SU-DHL-6 (cell line): ENCODE data around the gene MRPL4.

Experiments
- H2AFZ ChIP-seq: fragments of 200-600 bp; sonication (generic); 2 replicates; pipeline ENCODE4 v1.6.1; 2014; ENCODE audit warnings: low read depth, mild to moderate bottlenecking, moderate library complexity, mixed read lengths, antibody characterized with exemption, low read length; ENCODE audit not compliant: severe bottlenecking
- H3F3A ChIP-seq: fragments of 200-600 bp; shearing (Covaris generic); 2 replicates; pipeline ENCODE4 v1.6.0; 2016; ENCODE audit warnings: antibody characterized with exemption, mild to moderate bottlenecking; ENCODE audit not compliant: insufficient read depth
- H3K27ac ChIP-seq: fragments of 200-600 bp; sonication (generic); 2 replicates; pipeline ENCODE4 v1.5.1; 2016; ENCODE audit warnings: low read depth, mild to moderate bottlenecking, low read length, moderate library complexity, mixed read lengths
- H3K27me3 ChIP-seq: fragments of 200-600 bp; sonication (generic), shearing (Covaris generic); 2 replicates; pipeline ENCODE4 v1.6.0; 2014; ENCODE audit warnings: mild to moderate bottlenecking, low read length
- H3K36me3 ChIP-seq: fragments of 200-600 bp; sonication (generic); 2 replicates; pipeline ENCODE4 v1.6.1; 2014; ENCODE audit warnings: mild to moderate bottlenecking, low read length, mixed read lengths
- H3K4me2 ChIP-seq: fragments of 300-600, 200-600 bp; shearing (Covaris generic), sonication (generic); 2 replicates; pipeline ENCODE4 v1.6.0; 2014; ENCODE audit warnings: low read length, low read depth, mild to moderate bottlenecking; ENCODE audit not compliant: poor library complexity, severe bottlenecking
- H3K4me3 ChIP-seq: fragments of 200-600 bp; sonication (generic); 2 replicates; pipeline ENCODE4 v1.5.1; 2014; ENCODE audit warnings: antibody characterized with exemption, low read length, mild to moderate bottlenecking, mixed read lengths; ENCODE audit not compliant: insufficient read depth, poor library complexity, severe bottlenecking
- H3K79me2 ChIP-seq: fragments of 200-600 bp; sonication (generic); 2 replicates; pipeline ENCODE4 v1.6.1; 2014; ENCODE audit warnings: mild to moderate bottlenecking, low read length, moderate library complexity; ENCODE audit not compliant: insufficient read depth
- H3K9ac ChIP-seq: fragments of 200-600 bp; sonication (generic); 2 replicates; pipeline ENCODE4 v1.7.0; 2014; ENCODE audit warnings: mild to moderate bottlenecking, low read length
- H3K9me2 ChIP-seq: fragments of 200-600 bp; sonication (generic); replicated peaks from 2 replicates; pipeline ENCODE4 v1.6.1; 2014; ENCODE audit warnings: low read length; ENCODE audit not compliant: insufficient read depth
- H3K9me3 ChIP-seq: fragments of 200-600 bp; sonication (generic); 2 replicates; pipeline ENCODE4 v1.6.1; 2014; ENCODE audit warnings: low read length, mixed read lengths; ENCODE audit not compliant: insufficient read depth
- H4K20me1 ChIP-seq: fragments of 200-600 bp; sonication (generic); 2 replicates; pipeline ENCODE4 v1.6.1; 2014; ENCODE audit warnings: low read depth, mild to moderate bottlenecking, antibody characterized with exemption, low read length, moderate library complexity, mixed read lengths
- EZH2phosphoT487 ChIP-seq: fragments of 200-600 bp; sonication (generic), shearing (Covaris generic); conservative IDR thresholded peaks from 2 replicates; pipeline ENCODE4 v1.6.1; 2018; ENCODE audit warnings: mild to moderate bottlenecking, antibody characterized with exemption, low read length, moderate library complexity, mixed read lengths
- TF ChIP-seq, protein P1 (sequence below): fragments of 200-600 bp; sonication (generic); IDR thresholded peaks from one replicate; pipeline ENCODE4 v1.5.1; 2017; ENCODE audit warnings: antibody characterized with exemption, mild to moderate bottlenecking, low read length, moderate library complexity; ENCODE audit not compliant: insufficient read depth, poor library complexity, severe bottlenecking

The MRPL4 gene

GRCh38 chr19:10292789-10293636, 41.0 kb downstream of the MRPL4 start:
- Histone ChIP-seq H3K27me3 (no peaks in the 10 kb centered on the region), H2AFZ (no peak overlapping the region), H3K4me3 (no peak overlapping the region), H3K9me2 (no peaks in the 10 kb centered on the region), H3K27ac (no peak overlapping the region), H4K20me1 (no peaks in the 10 kb centered on the region), H3K9ac (no peak overlapping the region), H3K36me3 (no peaks in the 10 kb centered on the region), H3F3A (no peaks in the 10 kb centered on the region; the same call in 1 of the 2 replicates), H3K9me3 (no peaks in the 10 kb centered on the region), H3K79me2 (no peaks in the 10 kb centered on the region), H3K4me2 (no peak overlapping the region)
- TF ChIP-seq, protein P1, sequence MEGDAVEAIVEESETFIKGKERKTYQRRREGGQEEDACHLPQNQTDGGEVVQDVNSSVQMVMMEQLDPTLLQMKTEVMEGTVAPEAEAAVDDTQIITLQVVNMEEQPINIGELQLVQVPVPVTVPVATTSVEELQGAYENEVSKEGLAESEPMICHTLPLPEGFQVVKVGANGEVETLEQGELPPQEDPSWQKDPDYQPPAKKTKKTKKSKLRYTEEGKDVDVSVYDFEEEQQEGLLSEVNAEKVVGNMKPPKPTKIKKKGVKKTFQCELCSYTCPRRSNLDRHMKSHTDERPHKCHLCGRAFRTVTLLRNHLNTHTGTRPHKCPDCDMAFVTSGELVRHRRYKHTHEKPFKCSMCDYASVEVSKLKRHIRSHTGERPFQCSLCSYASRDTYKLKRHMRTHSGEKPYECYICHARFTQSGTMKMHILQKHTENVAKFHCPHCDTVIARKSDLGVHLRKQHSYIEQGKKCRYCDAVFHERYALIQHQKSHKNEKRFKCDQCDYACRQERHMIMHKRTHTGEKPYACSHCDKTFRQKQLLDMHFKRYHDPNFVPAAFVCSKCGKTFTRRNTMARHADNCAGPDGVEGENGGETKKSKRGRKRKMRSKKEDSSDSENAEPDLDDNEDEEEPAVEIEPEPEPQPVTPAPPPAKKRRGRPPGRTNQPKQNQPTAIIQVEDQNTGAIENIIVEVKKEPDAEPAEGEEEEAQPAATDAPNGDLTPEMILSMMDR: no peak
- TF ChIP-seq EZH2phosphoT487: no peak

DNA sequence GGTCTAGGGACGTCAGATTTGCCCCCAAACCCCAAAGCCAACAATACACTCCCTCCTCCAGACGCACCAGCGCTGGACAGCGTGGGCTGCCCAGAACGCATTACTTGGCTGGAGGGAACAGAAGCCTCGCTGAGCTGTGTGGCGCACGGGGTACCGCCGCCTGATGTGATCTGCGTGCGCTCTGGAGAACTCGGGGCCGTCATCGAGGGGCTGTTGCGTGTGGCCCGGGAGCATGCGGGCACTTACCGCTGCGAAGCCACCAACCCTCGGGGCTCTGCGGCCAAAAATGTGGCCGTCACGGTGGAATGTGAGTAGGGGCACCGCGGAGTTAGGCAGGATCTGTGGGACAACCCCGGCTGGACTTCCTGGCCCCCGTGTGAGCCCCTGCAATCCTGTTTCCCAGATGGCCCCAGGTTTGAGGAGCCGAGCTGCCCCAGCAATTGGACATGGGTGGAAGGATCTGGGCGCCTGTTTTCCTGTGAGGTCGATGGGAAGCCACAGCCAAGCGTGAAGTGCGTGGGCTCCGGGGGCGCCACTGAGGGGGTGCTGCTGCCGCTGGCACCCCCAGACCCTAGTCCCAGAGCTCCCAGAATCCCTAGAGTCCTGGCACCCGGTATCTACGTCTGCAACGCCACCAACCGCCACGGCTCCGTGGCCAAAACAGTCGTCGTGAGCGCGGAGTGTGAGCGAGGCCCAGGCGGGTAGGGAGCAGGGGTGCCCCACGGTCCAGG, 41.8 kb downstream of the MRPL4 start:
- no peak overlapping the region for H2AFZ ChIP-seq
- no peak for TF ChIP-seq EZH2phosphoT487
- TF ChIP-seq, protein P1: no peak
- no peaks in the 10 kb centered on the region for H3K79me2 ChIP-seq
- H3K36me3 ChIP-seq: no peaks in the 10 kb centered on the region
- no peak overlapping the region for H3K4me2 ChIP-seq
- H4K20me1 ChIP-seq: no peaks in the 10 kb centered on the region
- no peaks in the 10 kb centered on the region; the same call in 1 of the 2 replicates for H3F3A ChIP-seq
- H3K9ac ChIP-seq: no peak overlapping the region
- H3K27me3 ChIP-seq: no peaks in the 10 kb centered on the region
- H3K27ac ChIP-seq: no peak overlapping the region
- no peak overlapping the region for H3K4me3 ChIP-seq
- no peaks in the 10 kb centered on the region for H3K9me2 ChIP-seq
- H3K9me3 ChIP-seq: no peaks in the 10 kb centered on the region

- Histone ChIP-seq H3K9ac (no peak overlapping the region), H3K36me3 (no peaks in the 10 kb centered on the region), H3K27me3 (no peaks in the 10 kb centered on the region), H3K79me2 (no peaks in the 10 kb centered on the region), H3K4me2 (no peak overlapping the region), H4K20me1 (no peaks in the 10 kb centered on the region), H2AFZ (no peak overlapping the region), H3F3A (no peaks in the 10 kb centered on the region), H3K9me2 (no peaks in the 10 kb centered on the region), H3K4me3 (no peak overlapping the region), H3K9me3 (no peaks in the 10 kb centered on the region), H3K27ac (no peak overlapping the region)
- no peak for TF ChIP-seq EZH2phosphoT487
- TF ChIP-seq, protein P1: no peak
These were observed 42.3 kb downstream of the MRPL4 start for GRCh38 chr19:10294368-10294697.
